H9 (cell line): ENCODE measurements around the gene FBXO39. TPM values are rescaled to one million over a fixed set of nuclear protein-coding genes. Genes with fewer than 3 reads are reported as not detected.

Experiments
- DNase-seq: peaks from one replicate; pipeline ENCODE4 v3.0.0-alpha.2; 2017
- H2AFZ ChIP-seq: one replicate; pipeline ENCODE4 v1.6.1; 2013; ENCODE audit warnings: mild to moderate bottlenecking, low read length, control low read depth, moderate library complexity
- H2AK5ac ChIP-seq: 2 replicates; pipeline ENCODE4 v1.6.1; 2013; ENCODE audit warnings: low read length, control low read depth, mixed read lengths; ENCODE audit not compliant: insufficient read length
- H2BK120ac ChIP-seq: one replicate; pipeline ENCODE4 v1.6.1; 2013; ENCODE audit warnings: low read depth, mild to moderate bottlenecking, low read length, control low read depth, inconsistent platforms; ENCODE audit not compliant: poor library complexity, severe bottlenecking
- H2BK12ac ChIP-seq: 2 replicates; pipeline ENCODE4 v1.6.1; 2013; ENCODE audit warnings: low read length, control low read depth, mixed read lengths, low read depth; ENCODE audit not compliant: insufficient read length
- H2BK15ac ChIP-seq: 2 replicates; pipeline ENCODE4 v1.6.1; 2013; ENCODE audit warnings: low read depth, low read length, control low read depth
- H2BK20ac ChIP-seq: one replicate; pipeline ENCODE4 v1.6.1; 2013; ENCODE audit warnings: low read depth, mild to moderate bottlenecking, low read length, control low read depth, inconsistent platforms; ENCODE audit not compliant: poor library complexity, severe bottlenecking
- H2BK5ac ChIP-seq: 2 replicates; pipeline ENCODE4 v1.6.1; 2013; ENCODE audit warnings: low read length, control low read depth, mixed read lengths; ENCODE audit not compliant: insufficient read length
- H3K14ac ChIP-seq: 2 replicates; pipeline ENCODE4 v1.6.1; 2013; ENCODE audit warnings: low read length, control low read depth; ENCODE audit not compliant: insufficient read depth
- H3K18ac ChIP-seq: 2 replicates; pipeline ENCODE4 v1.6.1; 2013; ENCODE audit warnings: low read depth, mild to moderate bottlenecking, mixed read lengths, low read length, control low read depth; ENCODE audit not compliant: insufficient read length
- H3K23ac ChIP-seq: 2 replicates; pipeline ENCODE4 v1.6.1; 2013; ENCODE audit warnings: low read length, control low read depth, mixed read lengths, low read depth; ENCODE audit not compliant: insufficient read length
- H3K23me2 ChIP-seq: 2 replicates; pipeline ENCODE4 v1.6.1; 2013; ENCODE audit warnings: low read depth, mild to moderate bottlenecking, mixed read lengths, low read length, control low read depth; ENCODE audit not compliant: insufficient read length, poor library complexity, severe bottlenecking
- H3K27ac ChIP-seq: 2 replicates; pipeline ENCODE4 v1.5.1; 2013; ENCODE audit warnings: low read length, control low read depth, mixed read lengths, low read depth; ENCODE audit not compliant: insufficient read length
- H3K27me3 ChIP-seq: 2 replicates; pipeline ENCODE4 v1.6.1; 2013; ENCODE audit warnings: low read length, control low read depth, inconsistent platforms; ENCODE audit not compliant: insufficient read depth
- H3K4ac ChIP-seq: 2 replicates; pipeline ENCODE4 v1.6.1; 2013; ENCODE audit warnings: low read depth, mild to moderate bottlenecking, control low read depth, inconsistent platforms, low read length, moderate library complexity
- H3K4me1 ChIP-seq: 2 replicates; pipeline ENCODE4 v1.6.1; 2013; ENCODE audit warnings: low read length, control low read depth, inconsistent platforms; ENCODE audit not compliant: insufficient read depth
- H3K4me2 ChIP-seq: 2 replicates; pipeline ENCODE4 v1.6.1; 2013; ENCODE audit warnings: low read length, control low read depth, mixed read lengths; ENCODE audit not compliant: insufficient read length, insufficient read depth
- H3K56ac ChIP-seq: 2 replicates; pipeline ENCODE4 v1.6.1; 2013; ENCODE audit warnings: low read depth, mild to moderate bottlenecking, mixed read lengths, low read length, control low read depth; ENCODE audit not compliant: insufficient read length
- H3K79me1 ChIP-seq: 2 replicates; pipeline ENCODE4 v1.6.1; 2013; ENCODE audit warnings: low read depth, mild to moderate bottlenecking, moderate library complexity, low read length, control low read depth, inconsistent platforms; ENCODE audit not compliant: insufficient read depth, poor library complexity, severe bottlenecking
- H3K79me2 ChIP-seq: 2 replicates; pipeline ENCODE4 v1.6.1; 2013; ENCODE audit warnings: low read length, control low read depth, inconsistent platforms; ENCODE audit not compliant: insufficient read depth
- H3K9ac ChIP-seq: 2 replicates; pipeline ENCODE4 v1.6.1; 2013; ENCODE audit warnings: low read length, control low read depth, mixed read lengths; ENCODE audit not compliant: insufficient read length; ENCODE audit errors: extremely low read depth
- H3K9me3 ChIP-seq: one replicate; pipeline ENCODE4 v1.6.1; 2013; ENCODE audit warnings: low read depth, low read length, inconsistent platforms; ENCODE audit not compliant: control insufficient read depth
- H3T11ph ChIP-seq: one replicate; pipeline ENCODE4 v1.6.1; 2013; ENCODE audit warnings: mild to moderate bottlenecking, low read length, control low read depth, inconsistent platforms
- H4K20me1 ChIP-seq: one replicate; pipeline ENCODE4 v1.6.1; 2013; ENCODE audit not compliant: control insufficient read depth, insufficient read length, insufficient read depth
- H4K5ac ChIP-seq: 2 replicates; pipeline ENCODE4 v1.6.1; 2013; ENCODE audit warnings: low read depth, mild to moderate bottlenecking, mixed read lengths, low read length, control low read depth; ENCODE audit not compliant: insufficient read length
- H4K8ac ChIP-seq: replicated peaks from 2 replicates; pipeline ENCODE4 v1.6.1; 2013; ENCODE audit warnings: low read length, control low read depth, mixed read lengths, low read depth; ENCODE audit not compliant: insufficient read length
- H4K91ac ChIP-seq: 2 replicates; pipeline ENCODE4 v1.6.1; 2013; ENCODE audit warnings: low read depth, mild to moderate bottlenecking, moderate library complexity, mixed read lengths, low read length, control low read depth; ENCODE audit not compliant: insufficient read length
- H3K27ac Mint-ChIP-seq, 3 experiments: 2 replicates in 2 of 3; 3 replicates in 1 of 3; pipeline ENCODE4 v1.8.0; 2020 to 2021; ENCODE audit warnings: mixed read lengths in 3 of 3, mild to moderate bottlenecking in 1 of 3, moderate library complexity in 1 of 3
- H3K27me3 Mint-ChIP-seq: 2 replicates; pipeline ENCODE4 v1.8.0; 2021; ENCODE audit warnings: low read depth, mild to moderate bottlenecking, moderate library complexity, mixed read lengths
- H3K36me3 Mint-ChIP-seq, 3 experiments: 2 replicates in 2 of 3; 3 replicates in 1 of 3; pipeline ENCODE4 v1.8.0; 2020 to 2021; ENCODE audit warnings: low read depth in 3 of 3, mixed read lengths in 3 of 3; ENCODE audit not compliant: insufficient read depth in 1 of 3
- H3K4me1 Mint-ChIP-seq, 2 experiments: 2 replicates each; pipeline ENCODE4 v1.8.0; 2020; ENCODE audit warnings: mixed read lengths in 2 of 2
- H3K4me3 Mint-ChIP-seq, 2 experiments: 2 replicates in 1 of 2; 3 replicates in 1 of 2; pipeline ENCODE4 v1.8.0; 2020 to 2021; ENCODE audit warnings: mild to moderate bottlenecking in 2 of 2, mixed read lengths in 2 of 2, moderate library complexity in 1 of 2
- H3K9me3 Mint-ChIP-seq, 2 experiments: 2 replicates in 1 of 2; 3 replicates in 1 of 2; pipeline ENCODE4 v1.8.0; 2020; ENCODE audit warnings: mild to moderate bottlenecking in 2 of 2, mixed read lengths in 2 of 2, moderate library complexity in 1 of 2
- CTCF ChIP-seq: fragments of 200-600 bp; sonication (generic); conservative IDR thresholded peaks from 3 replicates; pipeline ENCODE4 v1.8.0; 2021; ENCODE audit warnings: antibody characterized with exemption, mild to moderate bottlenecking
- WGBS: extraction: QIAGEN DNeasy Blood & Tissue Kit; methylation state at CpG from one replicate; pipeline ENCODE4 v1.1.7; 2013; ENCODE audit warnings: missing lambda C conversion rate, low lambda C conversion rate, mixed read lengths; ENCODE audit not compliant: insufficient read length; ENCODE audit errors: extremely low coverage; 5-methylcytosine and 5-hydroxymethylcytosine counted together
- total RNA-seq: library from RNA; stranded (reverse); gene quantifications from 2 replicates; pipeline ENCODE4 v1.2.1, GENCODE V29; 2021

The FBXO39 gene
- total RNA-seq, 1 experiment from 2014 or later, result not detected

DNA sequence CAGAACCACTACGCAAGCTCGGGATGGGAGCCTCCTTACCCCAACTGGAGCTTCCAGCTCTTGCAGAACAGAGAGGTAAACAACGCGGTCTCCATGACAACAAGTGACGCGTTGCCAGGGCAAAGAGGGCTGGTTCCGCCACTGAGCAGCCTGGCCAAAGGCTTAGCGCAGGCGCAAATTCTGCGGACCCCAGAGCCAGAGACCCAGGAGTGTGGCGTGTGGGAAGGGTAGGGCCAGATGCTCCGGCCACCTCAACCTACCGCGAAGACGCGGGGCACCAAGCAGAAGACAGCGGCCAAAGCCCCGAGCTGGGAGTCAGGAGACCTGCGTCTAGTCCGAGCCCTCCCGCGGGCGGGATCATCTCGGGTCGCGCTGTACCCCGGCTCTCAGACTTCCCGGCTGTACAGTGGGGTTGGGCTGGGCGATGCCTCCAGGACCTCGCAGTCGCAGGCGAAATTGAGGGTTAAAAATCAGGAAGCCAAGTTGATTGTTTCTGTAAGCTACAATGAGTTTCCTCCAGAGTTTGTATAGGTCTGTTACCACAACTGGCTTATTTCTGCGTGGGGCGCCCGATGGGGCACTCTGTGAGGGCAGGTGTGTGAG is 55.7 kb downstream of the FBXO39 start, which contains the start of gene TEKT1:
Gene TEKT1 (minus strand): TSS at position 69 of the 603 bp plus-strand sequence. CDS start 1,353 bp downstream, outside the sequence.
- TF ChIP-seq CTCF, result no peak
- no CpG with 5 or more reads among the region's 35 CpGs for WGBS

More for the DNA sequence above, 55.7 kb downstream of the FBXO39 start, which contains the start of gene TEKT1:
- H2AK5ac ChIP-seq, result no peak within 1 kb of the TSS
- peak within 1 kb of the TSS; percentile 79 for H2BK12ac ChIP-seq
- H3K4me2 ChIP-seq, result peak within 1 kb of the TSS; percentile 31
- Mint-ChIP-seq H3K36me3 (no peaks in the 10 kb centered on the region), H3K9me3 (no peaks in the 10 kb centered on the region), H3K4me1 (peaks cover 3% of the 10 kb centered on the region in 2 experiments; a peak in 1 of 4 replicates), H3K27me3 (peaks cover 68% of the 10 kb centered on the region), H3K27ac (peak within 1 kb of the TSS in 1 of 3 experiments; percentile 43; a peak in 2 of 7 replicates), H3K4me3 (peak within 1 kb of the TSS; percentile 70 to 84)
- peak; percentile 98 for DNase-seq
- no peak within 1 kb of the TSS for H2BK5ac ChIP-seq
- no peak within 1 kb of the TSS for H4K5ac ChIP-seq
- H3K27me3 ChIP-seq, result peaks cover 4% of the 10 kb centered on the region; the same call in 1 of the 2 replicates
- H3K4me1 ChIP-seq, result no peaks in the 10 kb centered on the region
- H3K23ac ChIP-seq, result no peak within 1 kb of the TSS
- H2BK15ac ChIP-seq, result no peak within 1 kb of the TSS
- H2BK20ac ChIP-seq, result peak within 1 kb of the TSS; percentile 93
- no peaks in the 10 kb centered on the region for H4K20me1 ChIP-seq
- peak within 1 kb of the TSS; percentile 24 for H3T11ph ChIP-seq
- H3K23me2 ChIP-seq, result peaks cover 5% of the 10 kb centered on the region
- no peak within 1 kb of the TSS for H2AFZ ChIP-seq
- H3K9me3 ChIP-seq, result no peaks in the 10 kb centered on the region
- no peak within 1 kb of the TSS for H3K9ac ChIP-seq
- H3K4ac ChIP-seq, result peak within 1 kb of the TSS; percentile 47; the same call in 1 of the 2 replicates
- H3K79me2 ChIP-seq, result no peaks in the 10 kb centered on the region
- peak within 1 kb of the TSS; percentile 72 for H4K91ac ChIP-seq
- no peaks in the 10 kb centered on the region for H3K79me1 ChIP-seq
- H3K56ac ChIP-seq, result no peak within 1 kb of the TSS
- H2BK120ac ChIP-seq, result peak within 1 kb of the TSS; percentile 12
- H4K8ac ChIP-seq, result no peak within 1 kb of the TSS
- no peak within 1 kb of the TSS for H3K27ac ChIP-seq
- H3K18ac ChIP-seq, result peak within 1 kb of the TSS; percentile 78
- H3K14ac ChIP-seq, result peak within 1 kb of the TSS; percentile 55; the same call in 1 of the 2 replicates

Other genes starting within 250 kb of the FBXO39 start
- gene PITPNM3, start 219.7 kb upstream of the FBXO39 start, total RNA-seq, result 2.7 and 3.4 TPM in 2 replicates
- 37.2 and 37.4 TPM in 2 replicates for gene KIAA0753, start 135.5 kb upstream of the FBXO39 start, total RNA-seq
- 170 and 188 TPM in 2 replicates for gene TXNDC17, start 135.2 kb upstream of the FBXO39 start, total RNA-seq
- gene MED31, start 124.6 kb upstream of the FBXO39 start, total RNA-seq, result 9.1 and 11.8 TPM in 2 replicates
- 0.70 and 1.1 TPM in 2 replicates for gene C17orf100, start 124.5 kb upstream of the FBXO39 start, total RNA-seq
- gene SLC13A5, start 62.8 kb upstream of the FBXO39 start, total RNA-seq, result 1.4 and 1.6 TPM in 2 replicates
- gene XAF1, start 20.2 kb upstream of the FBXO39 start, total RNA-seq, result not detected in 2 replicates
- gene TEKT1, start 55.5 kb downstream of the FBXO39 start, total RNA-seq, result not detected in 2 replicates
- 0.81 and 1.9 TPM in 2 replicates for gene ALOX12, start 219.8 kb downstream of the FBXO39 start, total RNA-seq
- 161 and 167 TPM in 2 replicates for gene RNASEK, start 236.4 kb downstream of the FBXO39 start, total RNA-seq
- gene BCL6B, start 246.8 kb downstream of the FBXO39 start, total RNA-seq, result 3.3 and 4.9 TPM in 2 replicates